K562 (cell line): ENCODE results near the gene USP49.

ENCODE experiments used
- CTCF ChIP-seq, 3 experiments: IDR thresholded peaks in 2 of 3; conservative IDR thresholded peaks in 1 of 3; 2 replicates each; pipeline ENCODE4 v1.5.1; 2011 to 2012; ENCODE audit warnings: low read length in 3 of 3, mild to moderate bottlenecking in 3 of 3, control low read depth in 2 of 3, improper control_type of control experiment in 1 of 3, inconsistent platforms in 1 of 3, low read depth in 1 of 3, mixed read lengths in 1 of 3, moderate library complexity in 1 of 3; ENCODE audit not compliant: insufficient read depth in 2 of 3
- ETV5 ChIP-seq: sonication (generic); formaldehyde crosslinking; IDR thresholded peaks from 2 replicates; pipeline ENCODE4 v1.4.0; 2020; ENCODE audit warnings: low read depth, mild to moderate bottlenecking, missing genetic modification reagents
- ZNF407 ChIP-seq: fragments of 450-650 bp; IDR thresholded peaks from 2 replicates; pipeline ENCODE4 v1.6.1; 2016; ENCODE audit warnings: low read depth
- TF ChIP-seq, protein P1 (sequence below): sonication (generic); formaldehyde crosslinking; IDR thresholded peaks from 2 replicates; pipeline ENCODE4 v1.9.0; 2022; ENCODE audit warnings: mild to moderate bottlenecking, missing genetic modification reagents

DNA sequence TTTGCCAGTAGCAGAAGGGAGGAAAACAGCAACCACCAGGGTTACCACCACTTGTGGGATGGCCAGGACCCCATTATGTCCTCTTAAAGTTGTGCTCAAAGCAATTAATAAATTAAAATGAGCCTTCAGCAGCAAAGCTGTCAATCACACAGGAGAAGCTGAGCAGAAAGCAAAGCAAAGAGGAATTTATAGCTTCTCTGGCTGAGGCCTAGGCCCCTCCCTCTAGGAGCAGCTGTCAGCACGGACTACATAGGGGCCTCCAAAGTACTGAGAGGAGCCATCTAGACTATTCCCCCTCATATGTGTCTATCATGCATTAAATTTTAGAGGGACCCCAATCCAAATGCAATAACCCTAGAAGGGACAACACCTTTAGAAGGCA, 40.0 kb upstream of the USP49 start:
- TF ChIP-seq ZNF407 (no peak), ETV5 (CRISPR knock-in tag) (no peak), CTCF (IDR thresholded peaks at IDR 0.05 in 2 of 3, conservative IDR thresholded peaks at IDR 0.05 in 1 of 3; ENCODE audit: insufficient read depth in 2 of 3, low read depth in 1 of 3, low read length in 3 of 3) (no peak)
- TF ChIP-seq, protein P1, sequence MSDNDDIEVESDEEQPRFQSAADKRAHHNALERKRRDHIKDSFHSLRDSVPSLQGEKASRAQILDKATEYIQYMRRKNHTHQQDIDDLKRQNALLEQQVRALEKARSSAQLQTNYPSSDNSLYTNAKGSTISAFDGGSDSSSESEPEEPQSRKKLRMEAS = no peak
